Left lung (tissue), 10 donors: ENCODE measurements around the gene PPIL6. TPM values are rescaled to one million over a fixed set of nuclear protein-coding genes. Genes with fewer than 3 reads are reported as not detected.

Source experiments
- ATAC-seq: fragments of 200-7000 bp; cut with Tn5 transposase; one replicate; pipeline ENCODE4 v1.9.1; 2020; ENCODE audit warnings: moderate library complexity
- DNase-seq, 4 donors: peaks; one replicate each; pipeline ENCODE4 v3.0.0-alpha.2; 2013 to 2020
- H3K27ac ChIP-seq, 2 donors: fragments of 200-600 bp; sonication (generic) in 1 of 2; one replicate each; pipeline versions ENCODE4 v1.5.0 to v1.8.0; 2020 to 2021
- H3K27me3 ChIP-seq, 2 donors: fragments of 200-600 bp; sonication (generic) in 1 of 2; one replicate each; pipeline versions ENCODE4 v1.5.0 to v1.8.0; 2020 to 2021
- H3K36me3 ChIP-seq, 2 donors: fragments of 200-600 bp; sonication (generic) in 1 of 2; one replicate each; pipeline versions ENCODE4 v1.5.0 to v1.8.0; 2020 to 2021
- H3K4me1 ChIP-seq, 2 donors: fragments of 200-600 bp; one replicate each; pipeline ENCODE4 v1.8.0; 2021
- H3K4me3 ChIP-seq, 2 donors: fragments of 200-600 bp; sonication (generic) in 1 of 2; one replicate each; pipeline versions ENCODE4 v1.5.0 to v1.8.0; 2020 to 2021; ENCODE audit warnings: mild to moderate bottlenecking in 1 of 2
- H3K9me3 ChIP-seq, 2 donors: fragments of 200-600 bp; sonication (generic) in 1 of 2; one replicate each; pipeline versions ENCODE4 v1.5.0 to v1.8.0; 2020 to 2021
- CTCF ChIP-seq, 2 donors: fragments of 200-600 bp; sonication (generic) in 1 of 2; IDR thresholded peaks; one replicate each; pipeline versions ENCODE4 v1.5.0 to v1.8.0; 2021; ENCODE audit warnings: antibody characterized with exemption in 2 of 2
- intact Hi-C, 2 donors: fragments of 100-400 bp; cut with DNase I; formaldehyde crosslinking; loops; one replicate each; pipeline versions ENCODE4 v1.11.2 to v1.14.2; 2022
- polyA plus RNA-seq, 6 donors: library from polyadenylated mRNA; unstranded; fragments of 120-200 nt; gene quantifications; one replicate each; pipeline ENCODE4 v1.2.1, GENCODE V29; 2013; ENCODE audit not compliant: insufficient read length in 6 of 6
- total RNA-seq, 2 donors: library from RNA; stranded (reverse); fragmentation: NEBNext Ultra II Directional; extraction: Animal tissue kit (Norgen Biotek cat#: 25700); gene quantifications; one replicate each; pipeline ENCODE4 v1.2.1, GENCODE V29; 2021
- donor health status: DM: no; HTN: yes; CAD: no.
- donor health status: DM: no; HTN: no; CAD: no.

PPIL6 gene
- total and polyA plus RNA-seq, 8 donors, result 4.5 to 15.1 (median 9.9) TPM

- no peak for TF ChIP-seq CTCF (IDR thresholded peaks at IDR 0.05)
- H3K36me3 ChIP-seq, result peaks cover 4 to 81% of the 10 kb centered on the region in 2 donors
- ATAC-seq, result no peak
- no peaks in the 10 kb centered on the region for H3K27me3 ChIP-seq
- intact Hi-C loops, result no loop called here
- DNase-seq, result no peak
- H3K4me3 ChIP-seq, result no peak overlapping the region
- H3K9me3 ChIP-seq, result no peaks in the 10 kb centered on the region
- H3K4me1 ChIP-seq, result peaks cover 0 to 2% of the 10 kb centered on the region in 2 donors
- no peak overlapping the region for H3K27ac ChIP-seq
These were observed 82.2 kb downstream of the PPIL6 start for GRCh38 chr6:109358204-109358603.

- ATAC-seq, result no peak
- TF ChIP-seq CTCF (IDR thresholded peaks at IDR 0.05), result no peak
- no peaks in the 10 kb centered on the region for H3K9me3 ChIP-seq
These were observed 84.2 kb downstream of the PPIL6 start for GRCh38 chr6:109356237-109356636.

GRCh38 chr6:109351231-109352130 is 88.9 kb downstream of the PPIL6 start:
- no peak for DNase-seq
- Histone ChIP-seq H3K36me3 (peaks cover 0 to 26% of the 10 kb centered on the region in 2 donors), H3K4me1 (peaks cover 12 to 58% of the 10 kb centered on the region in 2 donors), H3K4me3 (no peak overlapping the region), H3K27ac (no peak overlapping the region), H3K9me3 (no peaks in the 10 kb centered on the region), H3K27me3 (no peaks in the 10 kb centered on the region)
- intact Hi-C loops, result no loop called here
- no peak for TF ChIP-seq CTCF (IDR thresholded peaks at IDR 0.05)
- ATAC-seq, result no peak

More at GRCh38 chr6:109356237-109356636, 84.2 kb downstream of the PPIL6 start:
- no peak for DNase-seq
- intact Hi-C loops, result no loop called here
- Histone ChIP-seq H3K27ac (no peak overlapping the region), H3K4me3 (no peak overlapping the region), H3K36me3 (peaks cover 0 to 62% of the 10 kb centered on the region in 2 donors), H3K27me3 (no peaks in the 10 kb centered on the region), H3K4me1 (peaks cover 8 to 22% of the 10 kb centered on the region in 2 donors)

GRCh38 chr6:109349419-109349987 is 90.9 kb downstream of the PPIL6 start:
- Histone ChIP-seq H3K27ac (peak overlapping the region in 1 of 2 donors; percentile 15), H3K27me3 (no peaks in the 10 kb centered on the region), H3K9me3 (no peaks in the 10 kb centered on the region), H3K36me3 (peaks cover 0 to 13% of the 10 kb centered on the region in 2 donors), H3K4me3 (no peak overlapping the region), H3K4me1 (peaks cover 12 to 58% of the 10 kb centered on the region in 2 donors)
- ATAC-seq, result peak; percentile 92
- intact Hi-C loops, result no loop called here
- peak in 2 of 4 donors; percentile 54 to 83 for DNase-seq
- no peak for TF ChIP-seq CTCF (IDR thresholded peaks at IDR 0.05)

GRCh38 chr6:109348226-109348625 is 92.2 kb downstream of the PPIL6 start:
- no peak for TF ChIP-seq CTCF (IDR thresholded peaks at IDR 0.05)
- DNase-seq (no peak), ATAC-seq (no peak)
- no peak overlapping the region for H3K27ac ChIP-seq
- H3K9me3 ChIP-seq, result no peaks in the 10 kb centered on the region
- intact Hi-C loops, result no loop called here
- peaks cover 12 to 56% of the 10 kb centered on the region in 2 donors for H3K4me1 ChIP-seq
- no peaks in the 10 kb centered on the region for H3K36me3 ChIP-seq
- no peaks in the 10 kb centered on the region for H3K27me3 ChIP-seq
- H3K4me3 ChIP-seq, result no peak overlapping the region
